Calu3 (cell line): ENCODE results near the gene IGIP. TPM values are rescaled to one million over a fixed set of nuclear protein-coding genes. Genes with fewer than 3 reads are reported as not detected.

Source experiments
- BruUV-seq: library from RNA; stranded (reverse); fragments of 400-500 nt; replicated peaks from 2 replicates; lab custom pipeline; 2021; lab: Mats Ljungman, UMichigan
- CTCF ChIA-PET: fragments of 300-600 bp; sonication (Branson Sonifier 250); formaldehyde crosslinking; loops from one replicate; lab custom pipeline; 2022; ENCODE audit warnings: antibody characterized with exemption; lab: Charles Lee
- DNase-seq: peaks from one replicate; pipeline ENCODE4 v3.0.0; 2022
- H3K27ac Mint-ChIP-seq: one replicate; pipeline ENCODE4 v1.8.0; 2022; ENCODE audit warnings: mixed read lengths; ENCODE audit not compliant: unreplicated experiment
- H3K27me3 Mint-ChIP-seq: one replicate; pipeline ENCODE4 v1.8.0; 2022; ENCODE audit warnings: mixed read lengths; ENCODE audit not compliant: unreplicated experiment
- H3K36me3 Mint-ChIP-seq: one replicate; pipeline ENCODE4 v1.8.0; 2022; ENCODE audit warnings: mild to moderate bottlenecking, moderate library complexity, mixed read lengths; ENCODE audit not compliant: insufficient read depth, unreplicated experiment
- H3K4me1 Mint-ChIP-seq: one replicate; pipeline ENCODE4 v1.8.0; 2022; ENCODE audit warnings: mild to moderate bottlenecking, low read depth, mixed read lengths; ENCODE audit not compliant: unreplicated experiment
- H3K4me3 Mint-ChIP-seq: one replicate; pipeline ENCODE4 v1.8.0; 2022; ENCODE audit warnings: mild to moderate bottlenecking, low read depth, moderate library complexity, mixed read lengths; ENCODE audit not compliant: unreplicated experiment
- H3K9me3 Mint-ChIP-seq: one replicate; pipeline ENCODE4 v1.8.0; 2022; ENCODE audit warnings: low read depth, mixed read lengths; ENCODE audit not compliant: unreplicated experiment
- intact Hi-C: fragments of 100-400 bp; cut with micrococcal nuclease; formaldehyde crosslinking; loops from one replicate; pipeline ENCODE4 v1.10.0; 2022; ENCODE audit not compliant: unreplicated experiment
- total RNA-seq: library from RNA; stranded (reverse); gene quantifications from 2 replicates; pipeline ENCODE4 v1.2.3, GENCODE V29; 2022
- TF ChIP-seq, protein P1 (sequence below): fragments of 200-600 bp; IDR thresholded peaks from one replicate; pipeline ENCODE4 v1.8.0; 2022; ENCODE audit warnings: antibody characterized with exemption; ENCODE audit not compliant: unreplicated experiment

The IGIP gene
- total RNA-seq, 1 experiment from 2014 or later, result 6.2 TPM

DNA sequence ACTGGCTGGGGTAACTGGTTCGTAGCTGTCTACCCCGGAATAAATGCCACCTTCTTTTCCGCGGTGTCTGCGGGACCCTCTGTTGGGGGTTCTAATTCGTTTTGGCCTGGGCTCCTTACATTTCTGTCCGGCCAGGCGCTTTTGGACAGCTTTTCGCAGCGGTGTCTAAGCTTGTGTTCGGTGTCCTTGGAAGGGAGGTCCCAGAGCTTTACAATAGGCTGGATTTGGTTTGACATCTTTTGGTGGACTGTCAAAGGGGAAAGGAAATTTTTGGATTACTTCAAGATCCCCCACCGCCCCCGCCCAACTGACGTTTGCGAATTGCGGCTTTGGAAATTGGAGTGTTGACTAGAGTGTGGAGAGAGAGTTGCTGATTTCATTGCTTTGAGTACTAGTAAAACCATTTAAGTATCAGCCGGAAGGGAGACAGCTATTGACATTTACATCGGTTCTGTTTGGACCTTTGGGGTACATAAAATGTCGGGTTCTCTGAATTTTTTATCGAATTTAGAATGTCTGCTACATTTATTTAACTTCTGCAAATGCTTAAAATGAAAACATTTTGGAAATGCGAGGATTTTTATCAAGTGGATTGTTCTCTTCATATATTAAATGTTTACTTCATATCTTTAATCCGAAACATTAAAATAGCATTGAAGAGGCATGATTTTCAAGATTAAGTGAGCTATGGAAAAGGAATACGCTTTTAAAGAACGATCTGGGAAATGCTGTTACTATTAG is 16.5 kb upstream of the IGIP start:
- H3K36me3 Mint-ChIP-seq, result peaks cover 43% of the 10 kb centered on the region
- no peaks in the 10 kb centered on the region for H3K9me3 Mint-ChIP-seq
- TF ChIP-seq, protein P1, sequence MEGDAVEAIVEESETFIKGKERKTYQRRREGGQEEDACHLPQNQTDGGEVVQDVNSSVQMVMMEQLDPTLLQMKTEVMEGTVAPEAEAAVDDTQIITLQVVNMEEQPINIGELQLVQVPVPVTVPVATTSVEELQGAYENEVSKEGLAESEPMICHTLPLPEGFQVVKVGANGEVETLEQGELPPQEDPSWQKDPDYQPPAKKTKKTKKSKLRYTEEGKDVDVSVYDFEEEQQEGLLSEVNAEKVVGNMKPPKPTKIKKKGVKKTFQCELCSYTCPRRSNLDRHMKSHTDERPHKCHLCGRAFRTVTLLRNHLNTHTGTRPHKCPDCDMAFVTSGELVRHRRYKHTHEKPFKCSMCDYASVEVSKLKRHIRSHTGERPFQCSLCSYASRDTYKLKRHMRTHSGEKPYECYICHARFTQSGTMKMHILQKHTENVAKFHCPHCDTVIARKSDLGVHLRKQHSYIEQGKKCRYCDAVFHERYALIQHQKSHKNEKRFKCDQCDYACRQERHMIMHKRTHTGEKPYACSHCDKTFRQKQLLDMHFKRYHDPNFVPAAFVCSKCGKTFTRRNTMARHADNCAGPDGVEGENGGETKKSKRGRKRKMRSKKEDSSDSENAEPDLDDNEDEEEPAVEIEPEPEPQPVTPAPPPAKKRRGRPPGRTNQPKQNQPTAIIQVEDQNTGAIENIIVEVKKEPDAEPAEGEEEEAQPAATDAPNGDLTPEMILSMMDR, result no peak
- BruUV-seq, result TSS peak; percentile 72
- H3K27ac Mint-ChIP-seq, result peak overlapping the region; percentile 57
- CTCF ChIA-PET, result interaction anchor here (1.2 kb wide), 1 partner anchor 37 kb away, joined by 3 read pairs; no protein-coding TSS in a partner anchor
- peaks cover 52% of the 10 kb centered on the region for H3K27me3 Mint-ChIP-seq
- no peak for DNase-seq
- intact Hi-C loops, result no loop called here
- H3K4me1 Mint-ChIP-seq, result peaks cover 39% of the 10 kb centered on the region
- H3K4me3 Mint-ChIP-seq, result peak overlapping the region; percentile 81

DNA sequence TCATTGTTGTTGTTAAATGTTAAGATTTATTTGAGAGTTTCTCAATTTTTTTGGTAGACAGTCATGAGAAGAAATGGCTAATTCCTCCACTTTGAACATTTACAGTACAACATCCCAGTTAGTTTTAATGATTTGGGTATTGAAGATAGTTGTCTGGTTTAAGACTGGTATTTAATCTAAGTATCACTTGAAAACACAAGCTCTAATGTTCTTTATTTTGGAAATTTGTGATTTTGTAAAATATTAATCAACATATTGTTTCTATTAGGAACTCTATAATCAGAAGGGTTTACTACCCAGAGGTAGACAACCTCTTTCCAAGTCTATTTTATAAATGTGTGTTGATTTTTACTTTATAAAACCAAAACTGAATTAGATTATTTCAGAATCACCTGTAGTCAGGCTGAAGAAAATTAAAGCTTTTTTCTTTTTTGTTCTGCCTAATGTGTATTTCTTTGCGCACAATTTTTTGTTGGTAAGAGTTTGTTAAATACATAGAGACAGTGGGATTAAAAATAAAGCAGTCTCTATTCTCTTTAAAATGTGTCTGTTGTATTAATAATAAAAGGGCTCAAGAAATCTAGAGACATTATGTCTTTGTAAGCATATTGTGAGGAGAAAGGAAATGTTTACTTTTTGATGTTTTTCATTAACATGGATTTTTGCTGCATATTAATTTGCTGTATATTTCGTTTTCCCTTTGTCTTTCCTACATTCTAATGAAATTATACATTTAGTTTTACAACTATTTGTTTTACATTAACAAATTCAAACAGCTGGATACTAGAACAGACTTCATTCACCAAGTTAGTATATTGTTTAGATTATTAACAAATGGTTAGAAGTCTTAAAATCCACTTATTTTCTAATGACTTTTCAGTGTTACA is 15.7 kb upstream of the IGIP start:
- intact Hi-C loops, result no loop called here
- CTCF ChIA-PET, result interaction anchor here (1.2 kb wide), 1 partner anchor 36 kb away, joined by 3 read pairs; no protein-coding TSS in a partner anchor
- Mint-ChIP-seq H3K4me3 (peak overlapping the region; percentile 81), H3K27ac (no peak overlapping the region), H3K9me3 (no peaks in the 10 kb centered on the region), H3K27me3 (peaks cover 52% of the 10 kb centered on the region), H3K4me1 (peaks cover 45% of the 10 kb centered on the region), H3K36me3 (peaks cover 51% of the 10 kb centered on the region)
- TF ChIP-seq, protein P1, result no peak
- no TSS peak for BruUV-seq
- no peak for DNase-seq

DNA sequence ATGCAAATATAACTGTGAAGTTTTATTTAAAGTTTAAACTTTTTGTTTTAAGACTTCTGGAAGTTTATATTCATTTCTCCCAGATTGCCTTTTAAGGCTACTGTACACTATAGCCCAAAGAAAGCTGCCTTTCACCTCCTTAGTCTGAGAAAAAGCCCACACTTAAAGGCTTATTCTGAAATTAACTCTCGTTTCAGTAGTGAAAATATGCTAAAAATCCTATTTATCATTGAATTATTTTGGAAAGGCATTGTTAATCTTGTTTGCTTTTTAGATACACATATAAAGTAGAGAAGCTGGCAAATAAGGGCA is 15.1 kb upstream of the IGIP start:
- H3K36me3 Mint-ChIP-seq, result peaks cover 54% of the 10 kb centered on the region
- no peak overlapping the region for H3K4me3 Mint-ChIP-seq
- no TSS peak for BruUV-seq
- TF ChIP-seq, protein P1, result no peak
- CTCF ChIA-PET, result no interaction called here
- H3K27me3 Mint-ChIP-seq, result peaks cover 52% of the 10 kb centered on the region
- H3K9me3 Mint-ChIP-seq, result no peaks in the 10 kb centered on the region
- no peak overlapping the region for H3K27ac Mint-ChIP-seq
- no peak for DNase-seq
- intact Hi-C loops, result no loop called here
- peaks cover 51% of the 10 kb centered on the region for H3K4me1 Mint-ChIP-seq

DNA sequence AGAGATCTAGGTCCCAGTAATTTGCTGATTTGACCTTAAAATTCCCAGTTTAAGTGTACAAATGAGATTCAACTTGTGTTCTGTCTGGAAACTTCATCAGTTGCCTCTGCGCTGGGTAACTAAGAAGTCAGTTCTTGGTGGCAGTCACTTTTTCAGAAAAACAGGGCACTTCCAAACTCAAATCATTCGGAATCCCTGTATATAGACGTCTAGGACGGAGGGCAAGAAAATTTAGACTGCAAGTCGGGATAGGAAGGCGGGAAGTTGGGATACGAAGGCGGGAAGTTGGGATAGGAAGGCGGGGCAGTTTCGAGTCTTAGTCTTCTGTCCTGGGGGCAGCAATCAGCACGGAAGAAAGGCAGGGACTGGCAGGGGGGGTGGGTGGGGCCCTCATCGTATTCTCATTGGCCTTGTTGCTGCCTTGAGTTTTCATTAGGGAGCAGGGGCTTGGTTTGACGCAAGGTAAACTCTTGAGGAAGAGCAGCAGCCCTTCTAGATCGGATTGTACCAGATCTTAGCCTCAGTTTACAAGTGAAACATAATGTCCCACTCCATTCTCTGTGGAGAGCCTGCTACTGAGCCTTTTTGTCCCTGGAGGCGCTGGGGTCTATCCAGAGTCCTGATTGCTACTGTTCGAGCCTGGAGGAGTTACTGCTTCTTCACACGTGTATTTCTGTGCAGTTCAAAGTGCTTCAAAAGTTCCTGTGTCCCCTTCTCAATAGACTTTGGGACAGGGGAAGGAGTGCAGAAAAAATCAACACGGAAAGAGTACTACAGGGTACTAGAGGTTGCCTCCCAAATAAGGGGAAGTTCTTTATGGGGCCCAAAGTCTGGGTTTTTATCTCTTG is 14.5 kb upstream of the IGIP start:
- Mint-ChIP-seq H3K9me3 (no peaks in the 10 kb centered on the region), H3K27ac (no peak overlapping the region), H3K27me3 (peaks cover 52% of the 10 kb centered on the region), H3K36me3 (peaks cover 54% of the 10 kb centered on the region), H3K4me3 (no peak overlapping the region), H3K4me1 (peaks cover 50% of the 10 kb centered on the region)
- DNase-seq, result no peak
- no TSS peak for BruUV-seq
- TF ChIP-seq, protein P1, result no peak
- intact Hi-C loops, result no loop called here
- CTCF ChIA-PET, result no interaction called here
